ENCODE data around the gene KNSTRN. TPM values are rescaled to one million over a fixed set of nuclear protein-coding genes. Genes with fewer than 3 reads are reported as not detected.

Gene KNSTRN
- total RNA-seq, 4 donors from 2014 or later = 5.8 to 16.0 (median 11.9) TPM

DNA sequence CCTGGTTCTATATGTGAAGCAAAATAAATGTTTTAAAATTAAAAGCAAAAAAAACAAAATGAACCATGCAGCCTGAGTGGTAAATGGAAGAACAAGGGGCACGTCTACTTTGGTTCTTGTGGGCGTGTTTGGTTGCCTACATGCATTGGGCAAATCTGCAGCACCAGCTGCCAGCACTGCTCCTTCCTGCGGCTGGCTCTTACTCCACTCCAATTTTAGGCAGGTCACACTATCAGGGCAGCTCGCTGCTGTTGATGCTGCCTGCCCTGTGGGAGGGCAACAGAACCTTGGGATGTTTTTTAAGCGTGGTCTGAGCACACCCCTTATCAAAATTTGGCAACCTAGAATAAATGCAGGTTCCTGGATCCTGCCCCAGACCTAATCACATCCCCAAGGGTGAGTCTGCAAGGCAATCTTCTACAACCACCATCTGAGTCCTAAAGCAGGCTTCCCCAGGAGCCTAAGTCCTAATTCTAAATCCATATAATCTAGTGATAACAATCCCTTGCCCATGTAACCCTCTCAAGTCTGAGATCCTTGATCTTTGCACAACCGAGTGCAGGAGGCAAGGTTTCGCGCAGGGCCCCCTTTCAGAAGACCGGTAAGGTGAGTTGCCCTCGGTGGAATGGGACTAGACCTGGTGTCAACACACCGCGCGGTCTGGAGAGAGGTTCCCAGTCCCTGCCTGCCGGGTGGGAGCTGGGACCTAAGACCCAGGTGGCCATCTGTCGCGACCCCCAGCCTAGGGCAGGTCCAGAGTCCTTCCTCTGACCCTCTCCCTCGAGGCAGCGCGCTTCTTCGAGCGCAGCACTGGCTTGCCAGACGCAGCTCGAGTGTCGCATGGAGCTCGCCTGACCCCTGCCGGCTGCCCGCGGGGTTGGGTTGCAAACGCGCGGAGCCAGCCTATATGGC, 39.0 kb downstream of the KNSTRN start:
- DNase-seq (ENCODE audit: low spot score) (peak; percentile 60), ATAC-seq (ENCODE audit: low FRiP score) (peak; percentile 91)
- TF ChIP-seq CTCF (IDR thresholded peaks at IDR 0.05) = peak in 1 of 3 donors; percentile 97

DNA sequence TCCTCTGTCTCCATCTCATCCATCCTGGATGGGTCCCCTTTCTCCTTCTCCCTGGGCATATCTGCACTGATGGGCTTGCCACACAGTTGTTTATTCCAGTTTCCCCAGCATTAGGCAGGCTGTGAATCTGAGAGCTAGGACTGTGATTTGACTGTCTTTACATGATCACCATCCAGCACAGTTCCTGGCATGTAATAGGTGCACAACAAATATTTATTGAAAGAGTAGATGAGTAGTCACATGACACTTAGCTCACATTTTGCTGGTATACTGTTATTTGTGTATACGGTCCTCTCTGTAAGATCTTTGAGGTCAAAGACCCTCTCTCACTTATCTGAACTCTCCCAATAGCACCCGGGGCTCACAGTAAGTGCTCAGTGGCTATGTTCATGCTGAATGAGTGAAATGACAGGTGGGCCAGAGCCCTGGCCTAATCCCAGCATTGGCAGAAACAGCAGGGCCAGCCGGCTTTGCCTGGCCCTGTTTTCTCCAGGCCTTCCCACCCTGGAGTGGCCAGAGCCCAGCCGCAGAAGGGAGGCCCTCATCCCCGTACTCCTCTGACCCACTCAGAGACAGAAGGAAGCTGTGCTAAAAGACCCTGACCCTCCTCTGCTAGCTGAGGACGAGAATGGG, 42.1 kb downstream of the KNSTRN start:
- ATAC-seq (ENCODE audit: low FRiP score) (no peak), DNase-seq (ENCODE audit: low spot score) (no peak)
- no peak for TF ChIP-seq CTCF (IDR thresholded peaks at IDR 0.05)

DNA sequence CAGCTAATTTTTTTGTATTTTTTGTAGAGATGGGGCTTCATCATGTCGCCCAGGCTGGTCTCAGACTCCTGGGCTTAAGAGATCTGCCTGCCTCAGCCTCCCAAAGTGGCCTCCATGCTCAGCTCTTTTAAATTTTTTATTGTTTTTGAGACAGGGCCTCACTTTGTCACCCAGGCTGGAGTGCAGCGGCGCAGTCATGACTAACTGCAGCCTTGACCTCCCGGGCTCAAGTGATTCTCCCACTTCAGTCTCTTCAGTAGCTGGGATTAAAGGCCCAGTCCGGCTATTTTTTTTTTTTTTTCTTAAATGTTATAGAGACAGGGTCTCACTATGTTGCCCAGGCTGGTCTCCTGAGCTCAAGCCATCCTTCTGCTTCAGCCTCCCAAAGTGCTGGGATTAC, 43.2 kb downstream of the KNSTRN start:
- ATAC-seq (ENCODE audit: low FRiP score) (no peak), DNase-seq (ENCODE audit: low spot score) (no peak)
- no peak for TF ChIP-seq CTCF (IDR thresholded peaks at IDR 0.05)

DNA sequence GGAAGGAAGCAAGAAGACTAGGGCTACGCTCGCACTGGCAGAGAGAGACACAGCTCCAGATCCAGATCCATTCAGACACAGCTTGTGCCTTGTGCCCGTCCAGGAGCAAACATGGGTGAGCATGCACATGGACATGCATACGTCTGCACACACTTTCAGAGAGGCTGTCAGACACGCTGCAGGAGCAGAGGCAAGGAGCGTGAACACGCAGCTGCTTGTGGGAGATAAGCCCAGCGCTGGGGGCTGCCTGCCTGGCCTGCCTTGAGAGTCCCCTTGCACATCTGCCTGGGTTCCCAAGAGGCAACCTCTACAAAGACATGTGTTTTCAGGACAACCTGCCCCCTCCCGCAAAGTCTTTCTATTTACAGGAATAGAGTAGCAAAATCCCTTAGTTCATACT, 44.7 kb downstream of the KNSTRN start:
- DNase-seq (ENCODE audit: low spot score) (no peak), ATAC-seq (ENCODE audit: low FRiP score) (no peak)
- TF ChIP-seq CTCF (IDR thresholded peaks at IDR 0.05) = no peak

DNA sequence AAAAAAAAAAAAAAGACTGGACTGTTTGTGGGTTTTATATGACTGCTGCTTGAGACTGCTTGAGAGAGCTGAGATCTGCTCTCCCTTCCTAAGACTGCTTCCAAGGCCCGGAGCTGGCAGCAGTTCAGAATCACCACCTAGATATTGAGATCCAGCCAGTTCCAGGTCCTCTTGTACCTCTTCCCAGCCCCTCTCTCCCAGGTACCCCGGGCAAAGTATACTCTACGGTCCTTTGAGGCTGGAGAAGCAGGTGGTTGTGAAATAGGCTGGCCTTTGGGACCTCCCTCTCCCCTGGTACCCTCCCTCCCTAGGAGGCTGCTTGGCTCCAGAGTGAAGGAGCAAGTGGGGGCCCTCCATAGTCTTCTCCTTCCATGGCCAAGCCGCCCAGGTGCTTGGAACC, 45.7 kb downstream of the KNSTRN start:
- no peak for DNase-seq (ENCODE audit: low spot score)
- no peak for TF ChIP-seq CTCF (IDR thresholded peaks at IDR 0.05)
- no peak for ATAC-seq (ENCODE audit: low FRiP score)

- no peak for ATAC-seq (ENCODE audit: low FRiP score)
- no peak for DNase-seq (ENCODE audit: low spot score)
- TF ChIP-seq CTCF (IDR thresholded peaks at IDR 0.05) = no peak
These were observed 46.7 kb downstream of the KNSTRN start for GRCh38 chr15:40429068-40429710.

All from omental fat pad (tissue), 4 donors.